CD8-positive, alpha-beta memory T cell (primary cell): ENCODE measurements around the gene MED22. TPM values are rescaled to one million over a fixed set of nuclear protein-coding genes. Genes with fewer than 3 reads are reported as not detected.

Source experiments
- CTCF ChIA-PET: fragments of 350-600 bp; sonication (Branson Sonifier 250); formaldehyde crosslinking; loops from one replicate; lab custom pipeline; 2021; ENCODE audit warnings: antibody characterized with exemption; lab: Charles Lee
- POLR2A ChIA-PET: fragments of 350-600 bp; sonication (Branson Sonifier 250); formaldehyde crosslinking; loops from one replicate; lab custom pipeline; 2021; ENCODE audit warnings: antibody characterized with exemption; lab: Charles Lee
- DNase-seq, 5 donors: peaks; one replicate each; pipeline versions ENCODE4 v3.0.0 to v3.0.0-alpha.2; 2020 to 2022; ENCODE audit warnings: mixed read lengths in 1 of 5
- H3K27ac ChIP-seq: one replicate; pipeline ENCODE4 v1.7.0; 2013; ENCODE audit warnings: low read depth, mild to moderate bottlenecking, low read length, moderate library complexity
- H3K27me3 ChIP-seq: 2 replicates; pipeline ENCODE4 v1.7.0; 2013; ENCODE audit warnings: low read length, mild to moderate bottlenecking; ENCODE audit not compliant: insufficient read depth, poor library complexity, severe bottlenecking
- H3K36me3 ChIP-seq: 2 replicates; pipeline ENCODE4 v1.7.0; 2013; ENCODE audit warnings: mild to moderate bottlenecking, low read length, moderate library complexity; ENCODE audit not compliant: insufficient read depth
- H3K4me1 ChIP-seq: 2 replicates; pipeline ENCODE4 v1.7.0; 2013; ENCODE audit warnings: mild to moderate bottlenecking, low read length, moderate library complexity; ENCODE audit not compliant: insufficient read depth
- H3K4me3 ChIP-seq: 2 replicates; pipeline ENCODE4 v1.7.0; 2013; ENCODE audit warnings: mild to moderate bottlenecking, low read length
- H3K9me3 ChIP-seq: 2 replicates; pipeline ENCODE4 v1.7.0; 2013; ENCODE audit warnings: mild to moderate bottlenecking, low read length
- H3K27ac Mint-ChIP-seq, 8 donors: one replicate each; pipeline ENCODE4 v1.8.0; 2020 to 2021; ENCODE audit warnings: mixed read lengths in 8 of 8, mild to moderate bottlenecking in 6 of 8, inconsistent platforms in 3 of 8, moderate library complexity in 3 of 8
- H3K27me3 Mint-ChIP-seq, 2 donors: one replicate each; pipeline ENCODE4 v1.8.0; 2020 to 2021; ENCODE audit warnings: mixed read lengths in 2 of 2, mild to moderate bottlenecking in 1 of 2, moderate library complexity in 1 of 2
- H3K36me3 Mint-ChIP-seq, 3 donors: one replicate each; pipeline ENCODE4 v1.8.0; 2020 to 2021; ENCODE audit warnings: mixed read lengths in 3 of 3, inconsistent platforms in 1 of 3, mild to moderate bottlenecking in 1 of 3
- H3K4me1 Mint-ChIP-seq, 3 donors: one replicate each; pipeline ENCODE4 v1.8.0; 2020 to 2021; ENCODE audit warnings: mixed read lengths in 3 of 3, inconsistent platforms in 1 of 3, mild to moderate bottlenecking in 1 of 3
- H3K4me3 Mint-ChIP-seq, 7 donors: one replicate each; pipeline ENCODE4 v1.8.0; 2020 to 2021; ENCODE audit warnings: mixed read lengths in 7 of 7, mild to moderate bottlenecking in 6 of 7, moderate library complexity in 4 of 7, inconsistent platforms in 2 of 7
- H3K9me3 Mint-ChIP-seq, 5 donors: one replicate each; pipeline ENCODE4 v1.8.0; 2020 to 2022; ENCODE audit warnings: mixed read lengths in 5 of 5, mild to moderate bottlenecking in 3 of 5, moderate library complexity in 2 of 5, inconsistent platforms in 1 of 5
- polyA plus RNA-seq: library from polyadenylated mRNA; unstranded; fragments of 300-500 nt; fragmentation: Illumina TruSeq; gene quantifications from one replicate; pipeline ENCODE4 v1.2.3, GENCODE V29; 2021
- total RNA-seq, 2 experiments: library from RNA; stranded (reverse); gene quantifications; one replicate each; pipeline ENCODE4 v1.2.3, GENCODE V29; 2021

Gene MED22
- total and polyA plus RNA-seq, 3 experiments from 2014 or later, result 19.0 to 46.3 (median 43.3) TPM

GRCh38 chr9:133353548-133353947, 5.6 kb upstream of the MED22 start:
- Histone ChIP-seq H3K4me1 (peaks cover 47% of the 10 kb centered on the region), H3K9me3 (no peaks in the 10 kb centered on the region), H3K36me3 (peaks cover 50% of the 10 kb centered on the region), H3K4me3 (no peak overlapping the region), H3K27me3 (no peaks in the 10 kb centered on the region), H3K27ac (no peak overlapping the region)
- no peaks in the 10 kb centered on the region for H3K9me3 Mint-ChIP-seq
- H3K27me3 Mint-ChIP-seq, result peaks cover 0 to 3% of the 10 kb centered on the region in 2 donors
- DNase-seq, result no peak
- H3K4me1 Mint-ChIP-seq, result peaks cover 30 to 54% (median 38%) of the 10 kb centered on the region in 3 donors
- peaks cover 7 to 71% (median 19%) of the 10 kb centered on the region in 3 donors for H3K36me3 Mint-ChIP-seq
- H3K4me3 Mint-ChIP-seq, result peak overlapping the region in 1 of 7 donors; percentile 92
- CTCF ChIA-PET, result interaction anchor here (8.2 kb wide), 1 partner anchor 19 kb away, joined by 84 read pairs; no protein-coding TSS in a partner anchor
- POLR2A ChIA-PET, result no interaction called here
- H3K27ac Mint-ChIP-seq, result peak overlapping the region in 3 of 8 donors; percentile 61 to 82 (median 64)

GRCh38 chr9:133352635-133353340, 4.9 kb upstream of the MED22 start:
- H3K27me3 Mint-ChIP-seq, result peaks cover 0 to 4% of the 10 kb centered on the region in 2 donors
- POLR2A ChIA-PET, result interaction anchor here (1.2 kb wide), 1 partner anchor 22 kb away, joined by 3 read pairs; no protein-coding TSS in a partner anchor
- CTCF ChIA-PET, result interaction anchor here (8.2 kb wide), 1 partner anchor 19 kb away, joined by 84 read pairs; no protein-coding TSS in a partner anchor
- no peak for DNase-seq
- H3K4me3 Mint-ChIP-seq, result peak overlapping the region in 2 of 7 donors; percentile 63 to 92
- H3K27ac ChIP-seq, result no peak overlapping the region
- H3K4me1 Mint-ChIP-seq, result peaks cover 29 to 53% (median 38%) of the 10 kb centered on the region in 3 donors
- peak overlapping the region in 5 of 8 donors; percentile 29 to 83 (median 70) for H3K27ac Mint-ChIP-seq
- peaks cover 7 to 72% (median 19%) of the 10 kb centered on the region in 3 donors for H3K36me3 Mint-ChIP-seq
- H3K9me3 ChIP-seq, result no peaks in the 10 kb centered on the region
- H3K27me3 ChIP-seq, result no peaks in the 10 kb centered on the region
- no peaks in the 10 kb centered on the region for H3K9me3 Mint-ChIP-seq
- no peak overlapping the region for H3K4me3 ChIP-seq
- peaks cover 39% of the 10 kb centered on the region for H3K4me1 ChIP-seq
- H3K36me3 ChIP-seq, result peaks cover 46% of the 10 kb centered on the region

GRCh38 chr9:133351908-133352634, 4.1 kb upstream of the MED22 start:
- ChIA-PET CTCF (interaction anchor here (6.1 kb wide), 1 partner anchor 20 kb away, joined by 47 read pairs; no protein-coding TSS in a partner anchor), POLR2A (interaction anchor here (1.2 kb wide), 1 partner anchor 22 kb away, joined by 3 read pairs; no protein-coding TSS in a partner anchor)
- Histone ChIP-seq H3K36me3 (peaks cover 46% of the 10 kb centered on the region), H3K9me3 (no peaks in the 10 kb centered on the region), H3K4me3 (no peak overlapping the region), H3K4me1 (peaks cover 32% of the 10 kb centered on the region), H3K27me3 (no peaks in the 10 kb centered on the region), H3K27ac (no peak overlapping the region)
- no peak for DNase-seq
- H3K9me3 Mint-ChIP-seq, result no peaks in the 10 kb centered on the region
- H3K4me1 Mint-ChIP-seq, result peaks cover 24 to 49% (median 34%) of the 10 kb centered on the region in 3 donors
- peaks cover 7 to 66% (median 19%) of the 10 kb centered on the region in 3 donors for H3K36me3 Mint-ChIP-seq
- peak overlapping the region in 2 of 7 donors; percentile 27 to 92 for H3K4me3 Mint-ChIP-seq
- peaks cover 0 to 5% of the 10 kb centered on the region in 2 donors for H3K27me3 Mint-ChIP-seq
- H3K27ac Mint-ChIP-seq, result peak overlapping the region in 4 of 8 donors; percentile 25 to 70 (median 32)

- Histone ChIP-seq H3K9me3 (no peaks in the 10 kb centered on the region), H3K27me3 (no peaks in the 10 kb centered on the region), H3K4me1 (peaks cover 35% of the 10 kb centered on the region), H3K36me3 (peaks cover 46% of the 10 kb centered on the region), H3K4me3 (no peak overlapping the region), H3K27ac (no peak overlapping the region)
- DNase-seq, result no peak
- Mint-ChIP-seq H3K36me3 (peaks cover 7 to 68% (median 19%) of the 10 kb centered on the region in 3 donors), H3K27ac (peak overlapping the region in 1 of 8 donors; percentile 14), H3K4me3 (peak overlapping the region in 2 of 7 donors; percentile 69 to 93), H3K27me3 (peaks cover 0 to 6% of the 10 kb centered on the region in 2 donors), H3K4me1 (peaks cover 29 to 52% (median 37%) of the 10 kb centered on the region in 3 donors), H3K9me3 (no peaks in the 10 kb centered on the region)
- POLR2A ChIA-PET, result interaction anchor here (1.2 kb wide), 1 partner anchor 21 kb away, joined by 3 read pairs; no protein-coding TSS in a partner anchor
- CTCF ChIA-PET, result interaction anchor here (6.1 kb wide), 1 partner anchor 21 kb away, joined by 47 read pairs; no protein-coding TSS in a partner anchor
Observed at GRCh38 chr9:133351526-133351907, 3.6 kb upstream of the MED22 start.

GRCh38 chr9:133349965-133350616, 2.2 kb upstream of the MED22 start:
- DNase-seq, result no peak
- ChIA-PET POLR2A (interaction anchor here (0.6 to 1.1 kb wide), 2 partner anchors 21 to 51 kb away, joined by 3 to 8 read pairs; no protein-coding TSS in a partner anchor), CTCF (interaction anchor here (0.7 to 6.1 kb wide), 3 partner anchors 22 to 55 kb away, joined by 3 to 47 read pairs (median 4); no protein-coding TSS in a partner anchor)
- Histone ChIP-seq H3K4me1 (peaks cover 37% of the 10 kb centered on the region), H3K27me3 (no peaks in the 10 kb centered on the region), H3K4me3 (no peak overlapping the region), H3K36me3 (peaks cover 46% of the 10 kb centered on the region), H3K27ac (no peak overlapping the region), H3K9me3 (no peaks in the 10 kb centered on the region)
- Mint-ChIP-seq H3K27me3 (peaks cover 0 to 3% of the 10 kb centered on the region in 2 donors), H3K4me3 (peak overlapping the region in 6 of 7 donors; percentile 11 to 93 (median 45)), H3K9me3 (no peaks in the 10 kb centered on the region), H3K36me3 (peaks cover 7 to 77% (median 19%) of the 10 kb centered on the region in 3 donors), H3K27ac (peak overlapping the region in 7 of 8 donors; percentile 9 to 99 (median 93)), H3K4me1 (peaks cover 29 to 54% (median 44%) of the 10 kb centered on the region in 3 donors)

- POLR2A ChIA-PET, result interaction anchor here (1.1 to 1.8 kb wide), 7 partner anchors 8 to 335 kb away, joined by 4 to 25 read pairs (median 7); partner anchors contain the start of genes STKLD1, SURF1 and SURF2
- Mint-ChIP-seq H3K36me3 (peaks cover 7 to 85% (median 19%) of the 10 kb centered on the region in 3 donors), H3K27me3 (peaks cover 0 to 3% of the 10 kb centered on the region in 2 donors), H3K9me3 (no peaks in the 10 kb centered on the region), H3K4me1 (peaks cover 29 to 47% (median 40%) of the 10 kb centered on the region in 3 donors), H3K27ac (peak overlapping the region; percentile 89 to 99 (median 98)), H3K4me3 (peak overlapping the region; percentile 93 to 100 (median 99))
- CTCF ChIA-PET, result interaction anchor here (0.7 to 6.1 kb wide), 5 partner anchors 8 to 205 kb away, joined by 3 to 47 read pairs (median 3); partner anchors contain the start of genes SURF1 and SURF2
- H3K4me1 ChIP-seq, result peaks cover 29% of the 10 kb centered on the region
- DNase-seq, result no peak
- H3K9me3 ChIP-seq, result no peaks in the 10 kb centered on the region
- H3K36me3 ChIP-seq, result peaks cover 51% of the 10 kb centered on the region
- peak overlapping the region; percentile 92 for H3K27ac ChIP-seq
- H3K4me3 ChIP-seq, result peak overlapping the region; percentile 99
- no peaks in the 10 kb centered on the region for H3K27me3 ChIP-seq
Observed at GRCh38 chr9:133348718-133349573, 1.0 kb upstream of the MED22 start.
